Measurements from ENCODE around the gene CILP2.

CILP2 gene

DNA sequence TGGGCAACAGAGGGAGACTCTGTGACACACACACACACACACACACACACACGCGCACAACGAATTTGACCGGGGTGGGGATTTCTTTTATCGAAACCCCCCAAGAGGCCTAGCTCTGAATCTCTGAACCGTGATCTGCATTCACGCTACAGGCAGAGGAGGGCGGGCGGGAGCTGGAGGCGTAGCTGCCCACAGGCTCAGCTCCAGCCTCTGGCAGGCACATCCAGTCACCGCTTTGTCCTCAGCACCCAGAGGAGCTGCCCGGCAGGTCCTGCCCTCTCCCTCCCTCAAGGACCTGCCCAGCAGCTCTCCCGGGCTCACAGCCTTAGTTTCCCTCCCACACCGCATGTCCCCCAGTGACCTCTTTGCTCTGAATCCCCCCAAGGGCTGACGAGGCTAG is 20.0 kb downstream of the CILP2 start:
- Histone ChIP-seq H3K79me2 (ENCODE audit: control insufficient read depth, insufficient read depth, low read length, unreplicated experiment) (no peaks in the 10 kb centered on the region), H3K36me3 (ENCODE audit: insufficient read depth, low read length) (no peaks in the 10 kb centered on the region), H3K4me3 (ENCODE audit: low read depth, low read length) (no peak overlapping the region), H3K4me1 (ENCODE audit: control insufficient read depth, insufficient read depth, low read length, unreplicated experiment) (no peaks in the 10 kb centered on the region), H3K27ac (ENCODE audit: low read depth, low read length) (no peak overlapping the region), H2AFZ (ENCODE audit: low read length, unreplicated experiment) (no peak overlapping the region), H3K27me3 (ENCODE audit: insufficient read depth, low read length) (no peaks in the 10 kb centered on the region)

DNA sequence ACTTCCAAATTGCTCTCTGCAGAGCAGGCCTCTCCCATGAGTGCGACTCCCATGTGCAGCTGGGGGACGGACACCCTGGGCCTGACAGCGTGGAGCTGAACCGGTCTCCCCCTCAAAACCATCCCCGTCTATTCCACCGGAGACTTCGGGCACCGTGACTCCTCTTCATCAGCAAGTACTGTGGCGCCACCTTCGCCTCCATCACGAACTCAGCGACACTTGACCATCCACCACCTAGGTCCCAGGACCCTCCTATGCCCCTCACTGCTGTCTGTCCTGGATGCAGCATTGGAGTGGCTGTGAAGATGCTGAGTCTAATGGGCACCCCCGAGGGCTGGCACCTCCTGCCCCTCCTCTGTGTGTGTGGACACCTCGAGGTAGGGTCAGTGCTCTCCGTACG is 20.6 kb downstream of the CILP2 start:
- no peaks in the 10 kb centered on the region for H3K4me1 ChIP-seq (ENCODE audit: control insufficient read depth, insufficient read depth, low read length, unreplicated experiment)
- no peak overlapping the region for H3K4me3 ChIP-seq (ENCODE audit: low read depth, low read length)
- H3K27ac ChIP-seq (ENCODE audit: low read depth, low read length): no peak overlapping the region
- no peaks in the 10 kb centered on the region for H3K36me3 ChIP-seq (ENCODE audit: insufficient read depth, low read length)
- no peaks in the 10 kb centered on the region for H3K27me3 ChIP-seq (ENCODE audit: insufficient read depth, low read length)
- no peak overlapping the region for H2AFZ ChIP-seq (ENCODE audit: low read length, unreplicated experiment)
- H3K79me2 ChIP-seq (ENCODE audit: control insufficient read depth, insufficient read depth, low read length, unreplicated experiment): no peaks in the 10 kb centered on the region

GRCh38 chr19:19559931-19560330 is 21.9 kb downstream of the CILP2 start:
- Histone ChIP-seq H3K4me1 (ENCODE audit: control insufficient read depth, insufficient read depth, low read length, unreplicated experiment) (no peaks in the 10 kb centered on the region), H3K27me3 (ENCODE audit: insufficient read depth, low read length) (no peaks in the 10 kb centered on the region), H2AFZ (ENCODE audit: low read length, unreplicated experiment) (no peak overlapping the region), H3K36me3 (ENCODE audit: insufficient read depth, low read length) (no peaks in the 10 kb centered on the region), H3K4me3 (ENCODE audit: low read depth, low read length) (no peak overlapping the region), H3K27ac (ENCODE audit: low read depth, low read length) (no peak overlapping the region), H3K79me2 (ENCODE audit: control insufficient read depth, insufficient read depth, low read length, unreplicated experiment) (no peaks in the 10 kb centered on the region)

- Histone ChIP-seq H3K27me3 (ENCODE audit: insufficient read depth, low read length) (no peaks in the 10 kb centered on the region), H2AFZ (ENCODE audit: low read length, unreplicated experiment) (no peak overlapping the region), H3K4me1 (ENCODE audit: control insufficient read depth, insufficient read depth, low read length, unreplicated experiment) (no peaks in the 10 kb centered on the region), H3K27ac (ENCODE audit: low read depth, low read length) (no peak overlapping the region), H3K36me3 (ENCODE audit: insufficient read depth, low read length) (no peaks in the 10 kb centered on the region), H3K4me3 (ENCODE audit: low read depth, low read length) (no peak overlapping the region), H3K79me2 (ENCODE audit: control insufficient read depth, insufficient read depth, low read length, unreplicated experiment) (no peaks in the 10 kb centered on the region)
Measured at GRCh38 chr19:19561946-19562664, 24.0 kb downstream of the CILP2 start.

DNA sequence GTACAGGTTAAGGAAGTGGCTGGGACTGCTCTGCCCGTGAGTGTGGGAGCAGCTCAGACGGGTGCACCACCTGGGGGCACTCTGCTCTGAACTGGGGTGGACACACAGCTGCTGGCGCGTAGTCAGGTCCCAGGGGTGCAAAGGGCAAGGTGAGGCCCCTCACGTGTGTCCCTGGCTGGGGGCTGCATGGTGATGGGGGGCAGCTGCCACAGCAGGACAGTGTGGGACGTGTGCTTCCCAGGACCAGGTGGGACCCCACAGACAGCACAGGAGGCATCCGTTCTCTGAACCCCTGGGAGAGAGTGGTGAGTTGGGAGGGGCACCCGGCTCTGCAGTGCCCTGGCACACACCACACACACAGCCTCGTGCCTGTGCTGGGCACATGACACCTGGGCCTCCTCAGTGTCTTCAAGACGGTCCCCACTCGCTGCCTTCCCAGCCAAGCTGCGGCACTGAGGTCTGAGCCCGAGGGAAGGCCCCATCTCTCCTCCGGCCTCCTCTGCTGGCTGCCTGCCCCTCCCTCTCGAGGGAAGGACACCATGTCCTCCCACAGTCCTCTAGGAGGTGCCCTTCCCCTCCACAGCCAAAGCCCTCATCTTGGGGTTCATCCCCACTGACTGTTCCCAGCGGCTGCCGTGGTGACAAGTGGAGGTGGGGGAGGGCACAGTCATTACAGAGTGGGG is 24.7 kb downstream of the CILP2 start:
- no peaks in the 10 kb centered on the region for H3K4me1 ChIP-seq (ENCODE audit: control insufficient read depth, insufficient read depth, low read length, unreplicated experiment)
- H3K27me3 ChIP-seq (ENCODE audit: insufficient read depth, low read length): no peaks in the 10 kb centered on the region
- no peaks in the 10 kb centered on the region for H3K36me3 ChIP-seq (ENCODE audit: insufficient read depth, low read length)
- H3K4me3 ChIP-seq (ENCODE audit: low read depth, low read length): no peak overlapping the region
- H3K79me2 ChIP-seq (ENCODE audit: control insufficient read depth, insufficient read depth, low read length, unreplicated experiment): no peaks in the 10 kb centered on the region
- H3K27ac ChIP-seq (ENCODE audit: low read depth, low read length): no peak overlapping the region
- no peak overlapping the region for H2AFZ ChIP-seq (ENCODE audit: low read length, unreplicated experiment)

DNA sequence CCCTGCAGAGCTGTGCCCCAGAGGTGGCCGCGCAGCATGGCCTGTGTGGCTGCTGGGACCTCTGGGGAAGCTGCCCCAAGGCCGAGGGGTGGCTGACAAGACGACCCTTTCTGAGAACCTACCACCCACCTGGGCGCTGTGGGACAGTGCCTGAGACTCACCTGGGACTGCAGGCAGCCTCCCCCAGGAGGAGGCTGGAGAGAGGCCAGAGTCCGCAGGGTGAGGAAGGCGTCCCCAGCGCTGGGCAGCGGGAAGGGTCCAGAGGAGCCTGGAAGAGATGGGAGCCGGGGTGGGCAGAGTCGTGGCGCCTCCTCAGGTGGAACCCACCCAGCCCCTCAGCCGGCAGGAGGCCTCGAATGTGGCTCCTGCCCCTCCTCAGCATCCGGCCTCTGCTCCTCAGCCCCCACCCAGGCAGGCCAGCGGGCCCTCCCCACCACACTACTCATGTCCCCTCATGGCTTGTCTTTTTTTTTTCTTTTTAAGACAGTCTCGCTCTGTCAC is 25.3 kb downstream of the CILP2 start:
- Histone ChIP-seq H3K27me3 (ENCODE audit: insufficient read depth, low read length) (no peaks in the 10 kb centered on the region), H3K4me1 (ENCODE audit: control insufficient read depth, insufficient read depth, low read length, unreplicated experiment) (no peaks in the 10 kb centered on the region), H3K27ac (ENCODE audit: low read depth, low read length) (no peak overlapping the region), H3K4me3 (ENCODE audit: low read depth, low read length) (no peak overlapping the region), H3K36me3 (ENCODE audit: insufficient read depth, low read length) (no peaks in the 10 kb centered on the region), H2AFZ (ENCODE audit: low read length, unreplicated experiment) (no peak overlapping the region), H3K79me2 (ENCODE audit: control insufficient read depth, insufficient read depth, low read length, unreplicated experiment) (no peaks in the 10 kb centered on the region)

GRCh38 chr19:19566306-19566705 is 28.2 kb downstream of the CILP2 start:
- no peak overlapping the region for H3K4me3 ChIP-seq (ENCODE audit: low read depth, low read length)
- H3K36me3 ChIP-seq (ENCODE audit: insufficient read depth, low read length): no peaks in the 10 kb centered on the region
- no peaks in the 10 kb centered on the region for H3K4me1 ChIP-seq (ENCODE audit: control insufficient read depth, insufficient read depth, low read length, unreplicated experiment)
- no peak overlapping the region for H3K27ac ChIP-seq (ENCODE audit: low read depth, low read length)
- no peaks in the 10 kb centered on the region for H3K79me2 ChIP-seq (ENCODE audit: control insufficient read depth, insufficient read depth, low read length, unreplicated experiment)
- no peak overlapping the region for H2AFZ ChIP-seq (ENCODE audit: low read length, unreplicated experiment)
- no peaks in the 10 kb centered on the region for H3K27me3 ChIP-seq (ENCODE audit: insufficient read depth, low read length)

- Histone ChIP-seq H3K27me3 (ENCODE audit: insufficient read depth, low read length) (no peaks in the 10 kb centered on the region), H3K79me2 (ENCODE audit: control insufficient read depth, insufficient read depth, low read length, unreplicated experiment) (no peaks in the 10 kb centered on the region), H3K27ac (ENCODE audit: low read depth, low read length) (no peak overlapping the region), H3K4me3 (ENCODE audit: low read depth, low read length) (no peak overlapping the region), H2AFZ (ENCODE audit: low read length, unreplicated experiment) (no peak overlapping the region), H3K36me3 (ENCODE audit: insufficient read depth, low read length) (no peaks in the 10 kb centered on the region), H3K4me1 (ENCODE audit: control insufficient read depth, insufficient read depth, low read length, unreplicated experiment) (no peaks in the 10 kb centered on the region)
Measured at GRCh38 chr19:19567391-19567790, 29.3 kb downstream of the CILP2 start.

DNA sequence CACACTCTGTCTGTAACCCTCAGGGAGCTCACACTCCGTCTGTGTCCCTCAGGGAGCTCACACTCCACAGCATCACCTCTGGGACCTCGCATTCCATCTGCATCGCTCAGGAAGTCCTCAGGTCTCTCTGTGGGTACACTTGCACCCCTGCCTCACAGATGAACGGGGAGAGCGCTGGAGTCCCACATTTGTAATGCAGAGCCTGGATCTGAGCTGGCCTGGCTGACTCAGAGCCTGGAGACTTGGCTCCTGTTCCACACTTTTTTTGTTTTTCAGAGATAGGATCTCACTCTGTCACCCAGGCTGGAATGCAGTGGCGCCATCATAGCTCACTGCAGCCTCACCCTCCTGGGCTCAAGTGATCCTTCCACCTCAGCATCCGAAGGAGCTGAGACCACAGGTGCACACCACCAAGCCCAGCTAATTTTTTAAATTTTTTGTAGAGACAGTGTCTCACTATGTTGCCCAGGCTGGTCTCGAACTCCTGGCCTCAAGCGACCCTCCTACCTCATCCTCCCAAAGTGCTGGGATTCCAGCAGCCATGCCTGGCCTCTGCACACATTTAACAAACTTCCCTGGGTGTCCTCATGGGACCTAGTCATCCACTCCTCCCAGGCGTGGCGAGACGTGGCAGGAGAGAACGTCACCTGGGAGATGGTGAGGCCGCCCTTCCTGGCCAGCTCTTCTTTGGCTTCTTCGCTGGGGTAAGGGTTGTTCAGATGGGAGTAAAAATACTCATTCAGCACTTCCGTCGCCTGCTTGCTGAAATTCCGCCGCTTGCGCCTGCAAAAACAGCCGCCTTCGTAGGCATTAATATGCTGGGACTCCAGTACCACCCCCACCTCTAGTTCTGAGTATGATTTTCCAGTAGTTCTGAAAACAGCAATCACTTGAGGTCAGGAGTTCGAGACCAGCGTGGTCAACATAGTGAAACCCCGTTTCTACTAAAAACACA is 31.0 kb downstream of the CILP2 start:
- no peak overlapping the region for H2AFZ ChIP-seq (ENCODE audit: low read length, unreplicated experiment)
- H3K36me3 ChIP-seq (ENCODE audit: insufficient read depth, low read length): no peaks in the 10 kb centered on the region
- H3K27me3 ChIP-seq (ENCODE audit: insufficient read depth, low read length): no peaks in the 10 kb centered on the region

GRCh38 chr19:19570571-19570970 is 32.5 kb downstream of the CILP2 start:
- Histone ChIP-seq H2AFZ (ENCODE audit: low read length, unreplicated experiment) (no peak overlapping the region), H3K79me2 (ENCODE audit: control insufficient read depth, insufficient read depth, low read length, unreplicated experiment) (no peaks in the 10 kb centered on the region), H3K4me1 (ENCODE audit: control insufficient read depth, insufficient read depth, low read length, unreplicated experiment) (no peaks in the 10 kb centered on the region), H3K27me3 (ENCODE audit: insufficient read depth, low read length) (no peaks in the 10 kb centered on the region), H3K4me3 (ENCODE audit: low read depth, low read length) (no peak overlapping the region), H3K36me3 (ENCODE audit: insufficient read depth, low read length) (no peaks in the 10 kb centered on the region), H3K27ac (ENCODE audit: low read depth, low read length) (no peak overlapping the region)

More for the DNA sequence above, 31.0 kb downstream of the CILP2 start:
- Histone ChIP-seq H3K79me2 (ENCODE audit: control insufficient read depth, insufficient read depth, low read length, unreplicated experiment) (no peaks in the 10 kb centered on the region), H3K4me3 (ENCODE audit: low read depth, low read length) (no peak overlapping the region), H3K27ac (ENCODE audit: low read depth, low read length) (no peak overlapping the region), H3K4me1 (ENCODE audit: control insufficient read depth, insufficient read depth, low read length, unreplicated experiment) (no peaks in the 10 kb centered on the region)
